ENCODE data around the gene IQGAP2.

Gene IQGAP2

GRCh38 chr5:76718381-76718832 lies 315.3 kb downstream of the IQGAP2 start:
- peak overlapping the region; percentile 94 for H3K4me3 ChIP-seq (ENCODE audit: low read depth, low read length)
- TF ChIP-seq CTCF (conservative IDR thresholded peaks at IDR 0.05; ENCODE audit: low read depth, low read length): no peak
- DNase-seq (ENCODE audit: low read depth): no peak

- no peak overlapping the region for H3K4me3 ChIP-seq (ENCODE audit: low read depth, low read length)
- no peak for DNase-seq (ENCODE audit: low read depth)
- no peak for TF ChIP-seq CTCF (conservative IDR thresholded peaks at IDR 0.05; ENCODE audit: low read depth, low read length)
Measured at GRCh38 chr5:76718880-76719279, 315.8 kb downstream of the IQGAP2 start.

- H3K4me3 ChIP-seq (ENCODE audit: low read depth, low read length): no peak overlapping the region
- no peak for DNase-seq (ENCODE audit: low read depth)
- TF ChIP-seq CTCF (conservative IDR thresholded peaks at IDR 0.05; ENCODE audit: low read depth, low read length): no peak
Measured at GRCh38 chr5:76720988-76721569, 318.0 kb downstream of the IQGAP2 start.

GRCh38 chr5:76723266-76723665 lies 320.2 kb downstream of the IQGAP2 start:
- no peak for TF ChIP-seq CTCF (conservative IDR thresholded peaks at IDR 0.05; ENCODE audit: low read depth, low read length)
- no peak for DNase-seq (ENCODE audit: low read depth)

GRCh38 chr5:76723906-76724305 lies 320.8 kb downstream of the IQGAP2 start:
- no peak for TF ChIP-seq CTCF (conservative IDR thresholded peaks at IDR 0.05; ENCODE audit: low read depth, low read length)
- DNase-seq (ENCODE audit: low read depth): no peak
- H3K4me3 ChIP-seq (ENCODE audit: low read depth, low read length): no peak overlapping the region

More at GRCh38 chr5:76723266-76723665, 320.2 kb downstream of the IQGAP2 start:
- H3K4me3 ChIP-seq (ENCODE audit: low read depth, low read length): no peak overlapping the region

- no peak overlapping the region for H3K4me3 ChIP-seq (ENCODE audit: low read depth, low read length)
- DNase-seq (ENCODE audit: low read depth): peak; percentile 71
- TF ChIP-seq CTCF (conservative IDR thresholded peaks at IDR 0.05; ENCODE audit: low read depth, low read length): no peak
Measured at GRCh38 chr5:76724871-76725270, 321.8 kb downstream of the IQGAP2 start.

GRCh38 chr5:76728965-76729364 lies 325.9 kb downstream of the IQGAP2 start:
- no peak for DNase-seq (ENCODE audit: low read depth)
- TF ChIP-seq CTCF (conservative IDR thresholded peaks at IDR 0.05; ENCODE audit: low read depth, low read length): no peak
- H3K4me3 ChIP-seq (ENCODE audit: low read depth, low read length): no peak overlapping the region
